HG02973 (cell line): Measurements from ENCODE around the gene ABCC4.
"Not testable (repeated sequence)": the region's sequence is repeated elsewhere in the genome, so short reads cannot be mapped to it uniquely, and the experiment has no call there.

Experiments used
- ATAC-seq: cut with Tn5 transposase; IDR thresholded peaks from one replicate; pipeline ENCODE4 v1.9.1; 2021; ENCODE audit warnings: moderate library complexity; ENCODE audit not compliant: unreplicated experiment

Gene ABCC4

DNA sequence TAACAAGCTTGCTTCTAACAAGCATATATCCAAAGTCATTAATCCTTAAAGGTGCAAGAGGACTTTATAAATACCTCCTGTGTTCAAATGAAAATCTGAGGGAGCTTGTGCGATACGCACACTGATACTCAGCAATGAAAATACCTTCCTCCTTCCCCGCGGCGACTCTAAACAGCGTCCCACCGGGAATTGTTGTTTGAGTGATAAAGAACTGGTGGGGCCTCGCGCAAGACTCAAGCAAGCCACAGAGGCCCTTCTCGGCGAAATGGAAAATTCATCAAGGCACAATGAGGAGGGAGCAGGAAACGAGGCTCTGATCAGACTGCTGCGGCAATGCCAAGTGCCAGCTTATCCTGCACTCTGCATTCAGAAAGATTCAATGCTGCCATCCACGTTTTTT, 126.7 kb downstream of the ABCC4 start:
- no peak for ATAC-seq

DNA sequence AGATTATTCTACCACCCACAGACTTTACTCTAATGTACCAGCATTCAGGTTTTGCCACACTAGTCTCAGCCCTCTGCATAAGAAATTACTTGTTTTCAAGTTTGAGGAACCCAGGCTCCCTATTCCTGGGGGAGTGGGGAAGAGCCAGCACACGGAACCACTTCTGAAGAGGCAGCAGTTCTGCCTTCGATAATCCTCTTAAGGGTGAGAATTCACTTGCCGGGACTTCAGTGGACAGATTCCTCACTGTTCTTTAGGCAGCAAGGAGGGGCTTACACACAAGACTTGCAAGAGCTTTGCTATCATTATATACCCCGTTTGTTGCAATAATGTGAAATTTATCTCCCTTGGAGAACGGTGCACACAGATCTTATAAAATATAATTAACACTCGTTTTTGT, 133.1 kb downstream of the ABCC4 start:
- no peak for ATAC-seq

DNA sequence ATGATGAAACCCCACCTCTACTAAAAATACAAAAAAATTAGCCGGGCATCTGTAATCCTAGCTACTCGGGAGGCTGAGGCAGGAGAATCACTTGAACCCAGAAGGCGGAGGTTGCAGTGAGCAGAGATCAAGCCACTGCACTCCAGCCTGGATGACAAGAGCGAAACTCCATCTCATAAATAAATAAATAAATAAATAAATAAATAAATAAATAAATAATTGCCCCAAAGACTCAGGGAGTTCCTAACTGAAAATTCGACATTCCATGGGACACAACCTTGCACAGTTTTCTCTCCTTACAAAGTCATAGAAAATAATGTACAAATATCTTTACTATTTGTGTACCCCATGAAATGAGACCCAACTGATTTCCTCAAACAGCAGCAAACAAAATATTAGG, 134.2 kb downstream of the ABCC4 start:
- not testable (repeated sequence) for ATAC-seq

DNA sequence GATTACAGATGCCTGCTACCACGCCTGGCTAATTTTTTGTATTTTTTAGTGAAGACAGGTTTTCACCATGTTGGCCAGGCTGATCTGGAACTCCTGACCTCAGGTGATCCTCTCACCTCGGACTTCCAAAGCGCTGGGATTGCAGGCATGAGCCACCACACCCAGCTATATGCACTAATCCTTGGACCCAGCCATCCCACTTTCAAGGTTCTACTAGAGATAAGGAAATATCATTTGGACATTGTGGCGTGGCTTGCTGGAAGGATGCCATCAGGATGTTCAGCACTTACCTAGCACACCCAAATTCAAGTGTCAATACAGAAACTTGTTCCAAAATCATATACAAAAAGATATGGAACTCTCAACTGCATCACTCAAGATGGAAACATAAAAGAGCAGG, 136.4 kb downstream of the ABCC4 start:
- ATAC-seq = no peak

DNA sequence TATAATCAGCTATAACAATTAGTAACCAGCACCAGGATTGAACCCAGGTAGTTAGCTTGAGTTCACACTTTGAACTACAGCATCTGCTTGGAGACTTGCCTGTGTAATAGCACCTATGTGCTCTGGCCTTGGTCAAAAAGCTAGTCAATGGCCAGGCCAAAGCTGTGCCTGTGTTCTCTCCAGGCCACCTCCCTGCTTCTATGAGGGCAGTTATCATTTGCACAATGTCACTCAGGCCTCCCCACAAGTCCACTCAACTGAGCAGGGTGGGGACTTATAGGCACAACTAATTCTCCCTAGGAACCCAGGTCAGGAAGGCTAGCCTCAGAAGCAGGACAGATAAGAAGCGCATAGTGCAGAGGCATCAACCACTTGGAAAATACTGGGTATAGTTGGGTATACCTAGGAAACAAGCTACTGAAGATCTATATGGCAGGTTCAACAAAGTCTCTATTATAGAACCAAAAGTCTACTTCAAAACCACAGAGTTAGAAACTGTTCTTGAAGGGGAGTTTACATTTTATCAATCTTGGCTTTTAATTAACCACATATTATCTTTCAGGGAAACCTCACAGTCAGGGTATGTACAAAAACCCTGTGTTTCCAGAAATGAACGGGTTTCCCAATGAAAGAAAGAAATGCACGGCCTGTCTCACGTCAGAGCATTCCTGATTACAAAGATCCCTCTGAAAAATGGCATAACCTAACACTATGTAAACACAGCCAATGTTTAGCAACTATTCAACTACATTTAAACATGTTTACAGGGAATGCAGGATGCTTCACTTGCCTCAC, 140.9 kb downstream of the ABCC4 start:
- ATAC-seq = no peak

DNA sequence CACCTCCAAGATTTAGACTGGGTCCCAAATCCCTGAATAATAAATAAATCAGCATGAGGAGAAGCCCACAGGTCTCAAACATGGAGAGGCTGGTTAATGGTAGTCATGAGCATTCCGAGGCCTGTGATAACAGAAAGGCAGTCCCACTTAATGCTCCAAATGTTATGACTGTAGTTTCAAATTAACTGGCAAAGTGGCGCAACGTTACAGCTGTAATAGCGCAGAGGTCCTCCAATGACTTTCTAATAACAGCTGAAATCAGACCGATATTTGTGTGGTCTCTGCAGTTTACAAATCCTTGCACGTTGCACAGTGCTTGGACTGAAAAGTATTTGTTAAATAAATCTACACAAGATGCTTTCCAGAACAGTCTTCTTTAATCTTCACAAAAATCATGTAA, 141.8 kb downstream of the ABCC4 start:
- ATAC-seq = no peak

DNA sequence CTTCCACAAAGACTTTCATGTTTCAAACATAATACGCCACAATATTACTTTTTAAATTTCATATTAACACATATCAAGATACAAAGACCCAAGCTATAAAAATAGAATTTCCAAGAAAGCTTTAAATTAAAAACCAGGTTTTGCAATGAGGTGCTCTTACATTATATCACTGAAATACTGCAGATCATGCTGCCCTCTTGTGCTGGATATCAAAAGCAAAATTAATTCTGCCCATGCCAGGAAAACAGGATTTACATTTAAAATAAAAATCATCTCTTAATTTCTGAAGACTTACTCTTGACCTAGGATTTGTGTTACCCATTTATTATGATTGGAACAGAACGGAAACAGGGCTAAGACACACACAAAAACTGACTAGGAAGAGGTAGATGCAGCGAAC, 145.0 kb downstream of the ABCC4 start:
- no peak for ATAC-seq

DNA sequence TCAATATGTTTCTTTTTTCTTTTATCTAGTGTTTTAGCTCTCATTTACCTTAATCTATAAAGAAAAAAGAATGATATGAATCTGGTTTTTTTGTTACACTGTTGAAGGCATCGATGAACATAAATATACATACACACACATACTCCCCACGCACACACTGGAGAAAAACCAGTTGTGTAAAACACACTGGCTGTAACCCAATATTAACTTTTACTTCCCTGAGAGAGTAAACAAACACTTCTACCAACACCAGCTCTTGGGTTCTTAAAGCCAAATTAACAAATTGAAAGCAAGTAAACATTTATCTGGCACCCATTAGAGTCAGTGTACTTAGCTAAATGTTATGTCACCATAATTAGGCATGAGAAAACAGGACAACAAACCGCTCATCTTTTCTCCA, 145.7 kb downstream of the ABCC4 start:
- no peak for ATAC-seq

DNA sequence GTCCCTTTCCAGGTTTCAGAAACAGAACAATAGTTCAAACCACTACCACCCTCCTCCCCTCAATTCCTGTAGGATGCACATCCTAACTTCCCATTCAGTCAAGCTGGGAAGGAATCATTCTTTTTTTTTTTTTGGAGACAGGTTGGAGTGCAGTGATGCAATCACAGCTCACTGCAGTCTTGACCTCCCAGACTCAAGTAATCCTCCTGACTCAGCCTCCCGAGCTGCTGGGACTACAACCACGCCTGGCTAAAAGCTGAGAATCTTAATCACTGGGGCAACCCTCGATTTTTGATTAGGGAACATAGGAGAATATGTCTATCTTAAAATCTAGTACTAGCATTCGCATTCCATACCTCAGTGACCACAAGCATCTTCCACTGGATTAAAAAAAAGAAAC, 146.2 kb downstream of the ABCC4 start:
- no peak for ATAC-seq

DNA sequence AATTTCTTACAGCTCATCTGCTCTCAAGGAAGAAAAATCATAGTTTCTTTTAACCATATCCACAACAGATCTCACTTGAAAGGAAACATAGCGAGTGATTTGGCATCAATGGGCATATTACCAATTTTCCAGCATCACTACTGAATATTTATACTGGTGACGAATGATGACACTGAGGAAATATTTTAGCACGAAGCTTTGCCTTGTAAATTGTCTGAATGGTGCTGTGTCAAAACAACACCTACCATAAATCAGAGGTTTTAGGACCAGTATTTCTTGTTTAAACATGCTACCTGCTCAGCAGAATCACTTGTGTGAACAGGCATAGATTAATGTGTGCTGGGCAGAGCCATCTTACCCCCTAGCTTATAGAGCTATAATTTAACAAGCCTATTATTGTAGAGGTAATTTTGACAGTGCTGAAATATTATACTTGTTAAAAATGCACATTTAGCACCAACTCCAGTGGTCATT, 146.8 kb downstream of the ABCC4 start:
- ATAC-seq = no peak

DNA sequence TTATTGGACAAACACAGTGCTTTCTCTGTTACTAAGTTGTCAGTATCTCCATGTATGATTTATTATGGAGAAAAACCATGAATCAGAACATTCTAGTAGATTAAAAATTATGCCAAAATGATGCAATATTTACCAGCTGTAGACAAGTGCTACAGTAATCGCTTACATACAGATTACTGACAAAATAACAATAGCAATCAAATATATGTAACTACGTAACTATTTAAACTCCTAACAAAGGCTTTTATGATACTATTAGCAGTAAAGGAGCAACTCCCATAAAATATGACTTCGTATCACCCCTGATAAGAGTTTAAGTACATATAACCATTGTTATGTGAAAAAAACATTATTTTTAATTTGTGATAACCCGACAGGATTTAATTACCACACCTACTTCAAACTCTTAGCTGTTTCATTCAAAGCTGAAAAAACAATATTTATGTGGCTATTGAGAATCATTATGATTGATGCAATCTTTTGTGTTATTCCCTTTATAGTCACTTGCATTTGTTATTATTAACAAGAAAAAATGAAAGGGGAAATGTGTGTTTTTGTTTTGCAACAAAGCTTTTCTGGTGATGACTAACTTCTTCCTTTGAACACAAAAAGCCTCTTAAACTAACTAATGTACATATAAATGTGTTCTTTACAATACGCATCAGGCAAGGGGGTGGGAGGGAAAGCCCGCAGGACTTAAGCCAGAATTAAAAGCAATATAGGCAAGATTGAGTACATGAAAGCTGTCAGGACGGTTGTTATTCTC, 147.4 kb downstream of the ABCC4 start:
- ATAC-seq = no peak

DNA sequence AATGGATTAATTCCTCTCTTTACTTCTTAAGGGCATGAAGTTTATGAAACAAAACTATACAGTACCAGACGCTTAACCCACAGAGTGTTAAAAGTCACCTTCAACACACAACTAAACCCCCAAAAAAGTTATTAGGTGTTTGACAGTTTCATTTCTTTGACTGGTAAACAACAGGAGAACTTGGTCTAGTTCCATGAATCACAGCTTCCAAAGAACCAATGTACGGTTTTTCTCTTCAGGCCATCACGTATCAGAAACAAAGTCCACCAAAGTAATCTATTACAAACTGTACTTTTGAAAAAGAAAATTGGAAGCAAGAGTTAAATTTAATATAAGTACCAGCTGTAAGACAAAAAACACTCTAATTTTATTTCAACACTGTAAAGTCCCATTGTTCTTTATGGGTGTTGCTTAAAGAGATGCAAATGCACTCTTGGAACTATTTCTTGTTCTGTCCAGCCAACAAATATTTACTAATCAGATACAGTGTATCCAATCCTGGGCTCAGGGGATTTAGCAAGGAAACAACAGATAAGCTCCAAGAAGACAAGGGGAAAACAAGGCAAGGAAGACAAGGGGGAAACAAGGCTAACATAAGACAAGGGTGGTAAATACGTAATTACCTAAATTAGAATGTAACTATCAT, 149.2 kb downstream of the ABCC4 start:
- ATAC-seq = no peak

DNA sequence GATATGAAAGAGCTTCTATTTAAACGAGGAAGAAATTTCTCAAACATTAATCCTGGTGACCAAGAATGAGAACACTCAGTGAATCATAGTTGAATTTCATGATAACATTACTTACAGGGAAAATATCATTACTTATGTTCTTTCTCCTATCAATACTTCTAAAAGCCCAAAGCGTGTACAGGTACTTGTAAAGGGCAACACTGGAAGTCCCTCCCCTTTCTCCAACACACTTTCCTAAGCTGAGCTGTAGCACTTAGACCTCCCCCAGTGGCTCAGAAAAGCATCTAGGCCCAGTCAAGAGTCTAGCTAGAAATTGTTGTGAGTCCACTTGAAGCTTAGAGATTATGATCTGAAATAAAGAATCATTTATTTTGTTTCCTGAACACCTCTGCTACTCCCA, 150.7 kb downstream of the ABCC4 start:
- ATAC-seq = no peak

DNA sequence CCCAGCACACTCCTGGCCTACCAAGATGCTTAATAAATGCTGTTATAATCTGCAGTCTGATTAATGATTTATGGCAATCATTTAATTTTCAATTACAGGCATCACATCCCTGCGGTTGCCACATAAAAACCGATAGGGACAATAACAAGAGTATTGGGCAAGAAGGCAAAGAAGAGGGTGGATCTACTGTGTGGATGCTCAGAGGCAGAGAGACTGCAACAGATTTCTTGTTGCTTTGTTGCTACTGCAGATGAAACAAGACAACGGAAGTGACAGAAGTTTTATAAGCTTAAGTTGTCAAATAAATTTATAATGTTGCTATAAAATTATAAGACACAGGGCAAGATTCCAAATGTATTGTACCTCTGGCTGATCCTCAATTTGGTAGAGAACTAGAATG, 154.8 kb downstream of the ABCC4 start:
- no peak for ATAC-seq

DNA sequence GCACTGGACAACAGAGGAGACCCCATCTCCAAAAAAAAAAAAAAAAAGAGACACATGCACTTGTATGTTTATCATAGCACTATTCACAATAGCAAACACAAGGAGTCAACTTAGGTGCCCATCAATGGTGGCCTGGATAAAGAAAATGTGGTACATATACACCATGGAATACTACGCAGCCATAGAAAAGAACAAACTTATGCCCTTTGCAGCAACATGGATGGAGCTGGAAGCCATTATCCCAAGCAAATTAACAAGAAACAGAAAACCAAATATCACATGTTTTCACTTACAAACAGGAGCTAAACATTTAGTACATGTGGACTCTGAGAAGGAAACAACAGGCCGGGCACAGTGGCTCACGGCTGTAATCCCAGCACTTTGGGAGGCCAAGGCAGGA, 155.7 kb downstream of the ABCC4 start:
- ATAC-seq = no peak

DNA sequence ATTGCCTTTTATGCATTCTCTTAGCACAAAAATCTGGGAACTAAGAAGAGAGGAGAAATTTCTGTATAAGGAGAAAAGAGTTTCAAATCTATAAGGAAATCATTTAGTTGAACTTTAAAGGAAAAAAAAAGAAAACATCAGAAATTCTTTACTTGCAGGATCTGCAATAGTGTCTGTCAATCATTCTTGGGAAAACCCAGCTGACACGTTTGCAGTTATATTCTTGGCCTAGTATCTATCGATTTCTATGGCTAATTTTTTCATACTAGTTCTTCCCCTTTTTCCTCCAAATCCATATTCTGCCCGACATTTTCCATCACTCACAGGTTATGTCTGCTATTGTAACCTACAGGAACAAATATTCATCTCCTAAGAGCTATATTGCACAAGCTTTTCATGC, 160.7 kb downstream of the ABCC4 start:
- ATAC-seq = no peak

DNA sequence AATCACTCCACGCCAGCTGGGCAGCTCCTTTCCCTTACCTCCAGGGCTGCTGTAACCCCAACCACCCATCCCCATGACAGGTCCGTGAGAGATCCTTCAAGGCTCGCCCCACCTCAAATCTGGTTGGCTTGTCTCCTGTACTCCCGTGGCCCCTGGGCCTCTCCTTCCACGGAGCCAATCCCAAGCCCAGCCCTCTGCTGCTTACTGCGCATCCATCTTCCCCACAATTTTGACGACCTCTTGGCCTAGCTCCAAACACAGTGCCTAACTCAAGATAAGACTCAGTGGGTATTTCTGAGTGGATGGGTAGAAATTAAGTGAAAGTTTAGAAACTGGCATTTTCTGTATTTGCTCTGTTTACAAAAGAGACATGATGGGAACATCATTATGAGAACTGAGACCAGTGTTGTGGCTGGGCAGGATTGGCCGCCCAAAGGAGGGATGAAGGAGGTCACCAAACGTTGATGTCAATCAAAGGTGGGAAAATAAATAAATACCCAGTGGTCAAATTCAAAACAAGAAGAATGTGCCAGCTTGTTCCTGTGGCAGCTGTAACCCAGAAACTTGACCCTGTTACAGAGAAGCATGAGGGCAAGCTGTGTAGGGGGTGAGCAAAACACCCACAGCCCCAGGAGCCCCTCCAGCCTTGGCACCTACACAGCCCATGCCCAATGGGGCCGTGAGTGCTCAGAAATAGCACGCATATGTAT, 162.2 kb downstream of the ABCC4 start:
- no peak for ATAC-seq

DNA sequence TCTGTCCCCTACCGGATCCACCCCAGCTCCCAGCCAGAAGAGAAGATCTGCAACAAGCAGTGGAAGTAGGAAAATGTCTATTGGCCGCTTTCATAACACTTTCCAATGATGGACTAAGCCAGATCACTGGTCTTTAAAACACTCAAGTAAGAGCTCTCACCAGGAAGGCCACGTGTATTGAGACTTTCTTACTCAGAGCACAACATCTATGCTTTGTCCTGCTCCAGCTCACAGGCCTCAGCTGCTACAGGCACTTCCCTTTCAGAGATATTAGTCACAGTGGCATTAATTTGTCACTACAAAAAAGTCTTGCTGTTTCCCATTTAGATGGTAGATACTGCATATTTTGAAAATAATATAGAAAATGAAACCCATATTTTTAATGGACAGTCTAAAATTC, 164.2 kb downstream of the ABCC4 start:
- ATAC-seq = peak; percentile 91

DNA sequence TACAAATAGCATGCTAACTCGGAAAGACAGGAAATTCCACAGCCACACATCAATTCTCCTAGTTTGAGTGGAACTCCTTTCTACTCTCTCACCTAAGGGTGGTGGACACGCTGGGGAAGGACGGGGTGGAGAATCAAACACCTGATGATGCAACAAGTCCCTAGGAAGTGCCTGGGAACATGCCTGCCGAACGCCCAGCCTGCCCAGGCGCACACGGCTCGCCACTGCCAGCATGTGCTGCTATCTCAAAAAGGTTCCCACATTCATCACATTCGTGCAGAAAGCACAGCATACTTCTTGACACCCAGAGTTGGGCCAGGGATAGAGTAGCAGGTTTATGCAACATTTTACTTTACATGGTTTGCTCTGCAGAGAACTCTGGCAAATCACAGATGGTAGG, 164.6 kb downstream of the ABCC4 start:
- no peak for ATAC-seq

DNA sequence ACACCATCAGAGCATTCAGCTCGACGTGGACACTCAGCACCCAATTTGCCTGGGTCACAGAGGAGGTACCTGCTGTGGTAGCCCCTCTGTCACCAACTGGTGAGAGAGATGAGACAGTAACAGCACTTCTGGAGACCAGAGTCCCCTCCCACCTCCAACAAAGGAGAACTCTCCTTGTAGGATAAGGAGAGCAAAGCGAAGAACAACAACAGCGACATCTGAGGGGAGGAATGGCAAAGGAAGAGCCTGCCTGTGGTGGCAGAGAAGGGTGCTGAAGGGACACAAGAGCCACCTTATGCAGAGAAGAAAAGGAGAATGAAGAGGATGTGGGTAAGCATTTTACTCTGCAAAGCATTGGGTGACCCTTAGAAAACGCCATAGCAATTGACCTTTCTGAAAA, 167.8 kb downstream of the ABCC4 start:
- no peak for ATAC-seq

DNA sequence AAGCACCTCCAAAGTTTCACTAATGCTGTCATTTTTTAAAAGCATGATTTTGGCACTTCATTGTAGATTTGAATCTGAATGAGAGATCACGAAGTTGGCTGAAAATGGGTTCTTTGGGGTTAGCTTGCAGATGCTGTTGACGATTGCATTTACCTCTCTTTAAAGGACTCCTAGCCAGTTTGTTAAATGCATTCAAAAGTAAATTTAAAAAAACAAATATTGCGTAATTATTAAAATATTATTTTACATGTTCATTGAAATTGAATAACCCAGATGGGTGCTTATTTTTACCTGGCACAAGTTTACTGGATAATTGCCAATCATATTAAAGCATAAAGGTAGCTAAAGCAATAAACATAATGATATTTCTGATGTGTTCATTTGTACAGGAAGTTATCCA, 172.2 kb downstream of the ABCC4 start:
- no peak for ATAC-seq
